Inferior parietal cortex (tissue), 1 donor: Measurements from ENCODE around the gene OR8J3.
"Not testable (repeated sequence)": the region's sequence is repeated elsewhere in the genome, so short reads cannot be mapped to it uniquely, and the experiment has no call there.

Source experiments
- DNase-seq: peaks from one replicate; pipeline ENCODE4 v3.0.0-alpha.2; 2016; ENCODE audit errors: extremely low spot score

OR8J3 gene, protein sequence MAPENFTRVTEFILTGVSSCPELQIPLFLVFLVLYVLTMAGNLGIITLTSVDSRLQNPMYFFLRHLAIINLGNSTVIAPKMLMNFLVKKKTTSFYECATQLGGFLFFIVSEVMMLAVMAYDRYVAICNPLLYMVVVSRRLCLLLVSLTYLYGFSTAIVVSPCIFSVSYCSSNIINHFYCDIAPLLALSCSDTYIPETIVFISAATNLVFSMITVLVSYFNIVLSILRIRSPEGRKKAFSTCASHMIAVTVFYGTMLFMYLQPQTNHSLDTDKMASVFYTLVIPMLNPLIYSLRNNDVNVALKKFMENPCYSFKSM

DNA sequence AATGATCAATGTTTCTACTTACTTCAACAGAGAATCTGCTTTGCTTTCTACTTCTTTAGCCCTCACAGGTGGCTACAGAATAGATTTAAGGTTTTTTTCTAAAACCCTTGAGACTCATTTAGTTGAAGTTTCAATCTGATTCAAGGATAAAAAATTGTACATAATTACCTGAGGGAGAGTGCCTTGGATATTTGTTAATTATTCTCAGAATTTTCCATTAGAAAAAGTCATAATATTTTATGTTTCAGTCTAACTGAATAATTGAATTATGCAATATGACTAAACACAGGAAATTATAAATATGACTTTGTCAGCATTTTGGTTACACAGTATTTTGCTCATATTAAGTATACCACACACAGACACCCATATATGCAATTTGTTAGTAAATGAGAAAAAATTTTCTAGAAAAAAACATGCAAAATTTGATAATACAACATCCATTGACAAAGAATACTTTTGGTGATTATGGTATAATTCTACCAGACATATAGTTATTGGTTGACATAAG lies at the start of gene OR8J3:
TSS of gene OR8J3 (minus strand) at position 51 of the 511 bp plus-strand sequence. CDS start 2,483 bp downstream, outside the sequence.
- DNase-seq = no peak

DNA sequence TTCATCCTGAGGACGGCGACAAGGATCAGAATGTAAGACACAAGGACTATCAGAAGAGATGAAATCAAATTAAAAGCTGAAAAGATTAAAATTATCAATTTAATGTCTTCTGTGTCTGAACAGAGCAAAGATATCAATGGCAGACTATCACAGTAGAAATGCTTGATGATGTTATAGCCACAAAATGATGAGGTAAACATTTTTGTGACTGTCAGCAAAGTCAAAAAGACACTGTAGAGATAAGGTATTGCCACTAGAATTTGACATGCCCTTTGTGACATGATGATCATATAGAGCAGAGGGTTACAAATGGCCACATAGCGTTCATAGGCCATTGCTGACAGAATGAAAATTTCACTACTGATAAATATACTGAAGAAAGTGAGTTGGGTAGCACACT lies 48.6 kb upstream of the OR8J3 start:
- no peak for DNase-seq

DNA sequence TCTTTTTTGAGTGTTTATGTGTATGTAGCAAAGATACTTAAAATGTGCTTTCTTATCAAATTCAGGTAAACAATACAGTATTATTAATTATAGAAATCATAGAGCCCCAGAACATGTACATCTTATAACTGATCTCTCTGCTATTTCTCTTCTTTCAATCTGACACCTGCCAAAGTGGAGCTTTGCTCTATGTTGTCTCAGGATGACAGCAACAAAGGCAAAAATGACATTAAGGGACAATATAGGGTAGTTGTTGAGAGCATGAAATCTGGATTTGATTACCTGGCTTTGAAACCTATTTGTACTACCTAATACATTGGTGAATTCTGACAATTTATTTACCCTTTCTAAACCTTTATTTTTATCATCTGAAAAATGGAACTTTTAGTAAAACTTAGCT lies 43.5 kb upstream of the OR8J3 start:
- DNase-seq = no peak

DNA sequence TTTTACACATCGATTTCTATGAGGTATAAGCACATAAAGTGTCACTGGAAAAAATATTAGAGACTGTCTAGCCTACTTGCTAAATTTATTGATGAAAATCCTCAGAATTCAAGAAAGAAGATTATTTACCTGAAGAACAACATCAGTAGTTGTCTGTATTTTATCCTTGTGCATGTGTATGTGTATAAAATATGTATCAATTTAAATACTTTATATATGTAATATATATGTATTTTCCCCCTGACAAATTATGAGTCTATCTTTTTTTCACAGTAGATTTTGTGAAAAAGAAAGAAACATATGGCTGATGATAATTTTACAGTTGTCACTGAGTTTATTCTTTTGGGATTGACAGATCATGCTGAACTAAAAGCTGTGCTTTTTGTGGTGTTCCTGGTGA lies 36.3 kb upstream of the OR8J3 start, which contains the start of gene OR5J2:
TSS of gene OR5J2 (plus strand) at position 301 of the 400 bp plus-strand sequence. CDS start at position 301, 0 bp downstream.
- no peak for DNase-seq

DNA sequence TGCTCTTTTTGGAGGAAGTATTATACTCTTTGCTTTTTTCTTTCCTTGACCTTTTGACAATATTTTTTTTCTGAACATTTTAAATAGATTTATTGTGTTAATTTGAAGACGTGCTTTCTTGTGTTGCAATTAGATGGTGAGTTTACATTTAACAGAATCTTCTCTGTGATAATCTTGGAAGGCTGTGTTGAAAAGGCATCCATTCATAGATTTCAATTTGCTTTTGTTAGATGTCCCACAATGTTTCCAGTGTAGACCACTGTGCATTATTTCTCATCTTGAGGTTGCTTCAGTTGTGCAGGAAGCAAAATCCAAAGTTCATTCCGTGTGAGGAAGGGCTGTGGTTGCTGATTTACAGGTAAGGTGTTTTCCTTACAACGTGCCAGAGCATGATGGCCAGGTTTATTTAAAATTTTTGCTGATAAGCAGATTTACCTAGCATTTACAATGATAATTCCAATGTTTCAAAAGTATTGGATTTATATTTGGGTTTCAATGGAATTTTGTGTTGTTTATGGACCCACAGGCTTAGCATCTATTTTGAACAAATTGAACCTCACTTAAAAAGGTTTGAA lies 32.3 kb upstream of the OR8J3 start:
- no peak for DNase-seq

DNA sequence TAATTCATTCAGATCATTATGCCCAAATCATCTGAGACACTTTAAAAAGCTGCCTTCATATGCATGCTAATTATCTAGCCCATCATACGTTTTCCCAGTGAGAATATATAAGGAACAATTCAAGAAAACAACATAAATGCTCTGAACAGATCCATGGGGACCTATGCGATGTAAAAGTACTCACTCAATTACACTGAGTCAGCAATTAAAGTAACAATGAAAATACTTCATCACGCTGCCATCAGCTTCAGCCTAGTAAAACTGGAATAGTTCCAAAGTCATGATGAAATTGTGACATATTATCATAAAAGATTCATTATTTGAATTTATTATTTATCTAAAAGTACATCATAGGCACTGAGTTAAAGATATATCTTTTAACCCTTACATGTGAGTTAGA lies 23.8 kb upstream of the OR8J3 start:
- DNase-seq = no peak

DNA sequence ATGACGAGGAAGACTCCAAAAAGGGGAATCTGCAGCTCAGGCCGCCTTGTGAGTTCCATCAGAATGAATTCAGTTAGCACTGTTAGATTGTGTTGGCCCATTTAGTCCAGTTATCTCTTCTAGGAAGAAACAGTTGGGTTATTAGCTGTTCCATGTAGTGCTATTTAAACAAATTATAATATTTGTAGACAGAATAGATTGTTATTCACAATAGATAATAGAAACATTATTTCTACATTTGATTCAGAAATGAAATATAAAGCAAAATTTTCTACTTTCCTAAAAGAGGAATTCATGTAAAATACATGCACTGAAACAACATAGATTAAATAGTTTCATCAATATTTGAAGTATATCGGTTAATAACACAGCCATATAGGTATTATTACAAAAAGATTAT lies 20.2 kb upstream of the OR8J3 start, which contains the start of gene OR8K5:
TSS of gene OR8K5 (minus strand) at position 101 of the 400 bp plus-strand sequence. CDS start at position 101, 0 bp downstream.
- DNase-seq = no peak

DNA sequence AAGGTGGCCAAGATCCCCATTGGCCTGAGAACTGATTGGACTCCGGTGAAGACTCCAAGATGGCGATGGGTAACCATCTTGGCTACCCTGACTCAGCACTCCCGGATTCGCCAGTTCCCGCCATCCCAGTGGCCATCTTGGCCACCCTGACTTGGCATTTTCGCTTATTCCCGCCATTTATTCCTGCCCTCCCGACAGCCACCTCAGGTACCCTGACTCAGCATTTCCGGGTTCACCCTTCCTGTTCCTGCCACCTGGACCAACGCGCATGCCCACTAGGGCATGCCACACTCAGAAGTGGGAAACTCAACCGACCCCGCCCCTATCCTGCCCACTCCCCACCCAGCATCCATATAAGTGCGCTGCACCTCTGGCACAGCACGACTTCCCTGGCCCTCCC lies 12.3 kb upstream of the OR8J3 start:
- no peak for DNase-seq

DNA sequence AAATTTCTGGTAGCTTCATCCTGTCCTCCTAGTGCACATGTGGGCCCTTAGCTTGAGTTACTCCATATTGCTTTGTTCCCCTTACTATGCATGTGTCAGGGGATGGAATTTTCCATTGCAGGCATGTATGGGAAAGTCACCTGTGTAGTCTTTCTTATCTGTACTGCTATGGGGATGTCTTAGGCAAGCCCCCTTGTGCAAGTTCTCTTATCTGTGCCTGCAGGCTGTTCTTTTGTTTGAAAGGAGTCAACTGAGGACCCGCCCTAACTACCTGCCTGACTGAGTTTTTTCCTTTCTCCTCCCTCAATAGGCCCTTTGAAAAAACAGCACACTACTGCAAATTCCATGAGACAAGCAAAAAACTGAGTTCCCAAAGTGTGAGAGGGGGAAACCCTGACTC lies 11.4 kb upstream of the OR8J3 start:
- no peak for DNase-seq

DNA sequence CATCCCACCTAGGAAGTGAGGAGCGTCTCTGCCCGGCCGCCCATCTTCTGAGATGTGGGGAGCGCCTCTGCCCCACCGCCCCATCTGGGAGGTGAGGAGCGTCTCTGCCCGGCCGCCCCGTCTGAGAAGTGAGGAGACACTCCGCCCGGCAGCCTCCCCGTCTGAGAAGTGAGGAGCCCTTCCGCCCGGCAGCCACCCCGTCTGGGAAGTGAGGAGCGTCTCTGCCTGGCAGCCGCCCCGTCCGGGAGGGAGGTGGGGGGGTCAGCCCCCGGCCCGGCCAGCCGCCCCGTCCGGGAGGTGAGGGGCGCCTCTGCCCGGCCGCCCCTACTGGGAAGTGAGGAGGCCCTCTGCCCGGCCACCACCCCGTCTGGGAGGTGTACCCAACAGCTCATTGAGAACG lies 3.7 kb upstream of the OR8J3 start:
- DNase-seq = not testable (repeated sequence)

DNA sequence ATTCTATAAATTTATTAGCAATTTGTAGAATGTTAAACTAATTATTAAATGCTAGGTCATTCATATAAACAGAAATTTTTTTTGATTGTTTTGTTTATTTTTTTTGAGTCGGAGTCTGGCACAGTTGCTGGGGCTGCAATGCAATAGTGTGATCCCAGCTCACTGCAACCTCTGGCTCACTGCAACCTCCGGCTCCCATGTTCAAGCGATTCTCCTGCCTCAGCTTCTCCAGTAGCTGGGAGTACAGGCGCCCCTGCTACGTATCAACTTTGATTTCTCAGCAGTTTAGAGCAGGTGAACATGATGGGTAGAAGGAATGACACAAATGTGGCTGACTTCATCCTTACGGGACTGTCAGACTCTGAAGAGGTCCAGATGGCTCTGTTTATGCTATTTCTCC lies 17.9 kb downstream of the OR8J3 start, which contains the start of gene OR8H3:
TSS of gene OR8H3 (plus strand) at position 301 of the 400 bp plus-strand sequence. CDS start at position 301, 0 bp downstream.
- DNase-seq = no peak

DNA sequence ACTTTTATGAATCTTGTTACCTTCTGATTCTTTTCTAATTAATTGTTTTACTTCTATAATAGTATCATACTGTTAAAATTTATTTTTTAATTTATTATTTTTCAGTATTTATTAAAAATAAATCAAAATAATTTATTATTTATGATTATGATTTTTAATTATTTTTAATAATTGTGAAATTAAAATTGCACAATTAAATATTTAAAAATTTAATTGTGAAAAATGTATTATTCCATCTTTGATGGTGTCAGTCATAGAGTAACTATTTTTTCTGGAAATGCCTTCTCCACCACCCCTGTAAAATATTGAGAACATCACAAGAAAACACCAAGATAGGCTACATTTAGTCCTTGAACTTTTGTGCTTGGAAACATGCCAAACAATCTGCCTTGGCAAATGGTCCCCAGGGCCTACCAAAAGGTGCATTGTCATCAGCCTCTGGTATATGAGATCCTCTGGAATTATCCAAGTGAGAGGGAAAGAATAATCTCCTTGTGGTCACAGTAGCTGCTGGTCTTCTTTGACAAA lies 36.7 kb downstream of the OR8J3 start, which contains the start of gene OR8H2:
TSS of gene OR8H2 (plus strand) at position 478 of the 528 bp plus-strand sequence. CDS start 1,356 bp downstream, outside the sequence.
- DNase-seq = no peak

DNA sequence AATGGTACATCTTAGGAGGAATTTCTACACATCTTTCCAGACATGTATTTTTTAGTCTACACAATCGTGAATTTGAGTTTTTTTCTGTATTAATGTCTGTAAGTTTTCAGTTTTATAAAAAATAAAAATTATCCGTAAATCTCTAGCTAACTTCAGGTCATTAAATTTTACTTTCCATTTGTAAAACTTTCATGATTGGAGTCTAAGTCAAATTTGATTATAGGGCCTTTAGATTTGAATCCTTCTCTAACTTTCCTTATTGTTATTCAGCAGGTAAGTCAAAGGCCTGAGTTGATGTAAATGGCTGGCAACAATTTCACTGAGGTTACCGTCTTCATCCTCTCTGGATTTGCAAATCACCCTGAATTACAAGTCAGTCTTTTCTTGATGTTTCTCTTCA lies 47.0 kb downstream of the OR8J3 start, which contains the start of gene OR8I2:
TSS of gene OR8I2 (plus strand) at position 301 of the 400 bp plus-strand sequence. CDS start at position 301, 0 bp downstream.
- DNase-seq = no peak

DNA sequence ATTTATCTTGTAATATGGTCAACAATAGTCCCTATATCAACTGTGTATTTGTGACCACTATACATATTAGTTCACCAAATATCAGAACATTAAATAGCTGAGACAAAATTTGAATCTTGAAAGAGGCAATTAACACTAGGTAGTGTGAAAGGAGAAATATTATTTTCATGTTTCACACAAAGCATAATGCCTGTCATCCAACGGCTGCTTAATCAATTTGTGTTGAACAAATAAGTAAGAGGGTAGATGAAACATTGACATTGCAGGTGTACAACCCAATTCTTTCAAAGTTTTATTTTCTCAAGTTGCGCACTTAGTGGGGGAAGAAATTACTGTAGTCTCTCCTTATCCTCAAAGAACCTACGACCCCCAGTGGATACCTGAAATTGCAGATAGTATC lies 50.3 kb downstream of the OR8J3 start:
- DNase-seq = no peak
